Activated CD8-positive, alpha-beta T cell treated with anti-CD3 and anti-CD28 coated beads for 36 hours (primary cell): ENCODE data around the gene PRX. TPM values are rescaled to one million over a fixed set of nuclear protein-coding genes. Genes with fewer than 3 reads are reported as not detected.
A peak's percentile ranks its signal among the peaks of the same experiment; 100 is the strongest.

Source experiments
- ATAC-seq: fragments of 200-7000 bp; cut with Tn5 transposase; one replicate; pipeline ENCODE4 v1.10.0; 2021; ENCODE audit warnings: mild to moderate bottlenecking, moderate library complexity
- CTCF ChIA-PET: fragments of 350-600 bp; sonication (Branson Sonifier 250); formaldehyde crosslinking; loops from one replicate; lab custom pipeline; 2021; ENCODE audit warnings: antibody characterized with exemption; lab: Charles Lee
- POLR2A ChIA-PET: fragments of 350-600 bp; sonication (Branson Sonifier 250); formaldehyde crosslinking; loops from one replicate; lab custom pipeline; 2021; ENCODE audit warnings: antibody characterized with exemption; lab: Charles Lee
- DNase-seq: peaks from one replicate; pipeline ENCODE4 v3.0.0-alpha.2; 2020
- H3K27ac Mint-ChIP-seq: one replicate; pipeline ENCODE4 v1.8.0; 2021; ENCODE audit warnings: mild to moderate bottlenecking, mixed read lengths
- H3K27me3 Mint-ChIP-seq: one replicate; pipeline ENCODE4 v1.8.0; 2021; ENCODE audit warnings: mixed read lengths
- H3K36me3 Mint-ChIP-seq: one replicate; pipeline ENCODE4 v1.8.0; 2021; ENCODE audit warnings: low read depth, mixed read lengths
- H3K4me1 Mint-ChIP-seq: one replicate; pipeline ENCODE4 v1.8.0; 2021; ENCODE audit warnings: low read depth, mixed read lengths
- H3K4me3 Mint-ChIP-seq: one replicate; pipeline ENCODE4 v1.8.0; 2021; ENCODE audit warnings: mild to moderate bottlenecking, moderate library complexity, mixed read lengths
- H3K9me3 Mint-ChIP-seq: one replicate; pipeline ENCODE4 v1.8.0; 2021; ENCODE audit warnings: mixed read lengths
- intact Hi-C: fragments of 100-400 bp; cut with micrococcal nuclease; formaldehyde crosslinking; loops from one replicate; pipeline ENCODE4 v1.10.0; 2022
- microRNA-seq: library from miRNA; unstranded; fragments of <30 nt; microRNA quantifications from one replicate; pipeline ENCODE4 v1.2.0, GENCODE V29; 2022; ENCODE audit warnings: borderline microRNAs expressed, borderline replicate concordance
- total RNA-seq, 2 experiments: library from RNA; stranded (reverse); gene quantifications; one replicate each; pipeline ENCODE4 v1.2.3, GENCODE V29; 2021
- TF ChIP-seq, protein P1 (sequence below): fragments of 200-600 bp; IDR thresholded peaks from one replicate; pipeline ENCODE4 v1.8.0; 2022; ENCODE audit warnings: antibody characterized with exemption, mild to moderate bottlenecking

PRX gene
- total RNA-seq, 2 experiments from 2014 or later, result 1.2 TPM

DNA sequence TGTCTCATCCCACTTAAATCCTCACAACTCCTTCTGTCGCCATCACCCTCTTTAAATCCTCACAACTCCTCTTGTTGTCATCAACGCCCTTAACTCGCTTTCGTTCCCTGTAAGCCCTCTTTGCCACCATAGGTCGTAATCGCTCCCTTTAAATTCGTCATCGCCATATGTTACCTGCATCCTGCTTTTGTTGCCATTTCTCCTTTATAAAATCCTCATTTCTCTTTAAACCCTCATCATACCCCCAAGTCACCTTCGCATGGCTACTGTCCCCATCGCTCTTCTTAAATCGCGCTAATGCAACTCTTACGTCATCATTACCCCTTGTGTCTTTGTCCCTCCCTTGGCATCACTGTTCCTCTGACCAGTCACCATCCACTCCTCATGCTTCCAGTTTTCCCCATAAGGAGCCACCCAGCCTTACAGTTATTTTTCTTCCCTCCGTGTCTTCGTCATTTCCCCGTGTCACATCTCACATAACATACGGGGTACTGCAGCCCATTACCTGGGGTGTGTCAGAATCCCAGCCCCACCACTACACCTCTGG, 64.1 kb downstream of the PRX start:
- intact Hi-C loops, result no loop called here
- H3K4me1 Mint-ChIP-seq, result peaks cover 29% of the 10 kb centered on the region

DNA sequence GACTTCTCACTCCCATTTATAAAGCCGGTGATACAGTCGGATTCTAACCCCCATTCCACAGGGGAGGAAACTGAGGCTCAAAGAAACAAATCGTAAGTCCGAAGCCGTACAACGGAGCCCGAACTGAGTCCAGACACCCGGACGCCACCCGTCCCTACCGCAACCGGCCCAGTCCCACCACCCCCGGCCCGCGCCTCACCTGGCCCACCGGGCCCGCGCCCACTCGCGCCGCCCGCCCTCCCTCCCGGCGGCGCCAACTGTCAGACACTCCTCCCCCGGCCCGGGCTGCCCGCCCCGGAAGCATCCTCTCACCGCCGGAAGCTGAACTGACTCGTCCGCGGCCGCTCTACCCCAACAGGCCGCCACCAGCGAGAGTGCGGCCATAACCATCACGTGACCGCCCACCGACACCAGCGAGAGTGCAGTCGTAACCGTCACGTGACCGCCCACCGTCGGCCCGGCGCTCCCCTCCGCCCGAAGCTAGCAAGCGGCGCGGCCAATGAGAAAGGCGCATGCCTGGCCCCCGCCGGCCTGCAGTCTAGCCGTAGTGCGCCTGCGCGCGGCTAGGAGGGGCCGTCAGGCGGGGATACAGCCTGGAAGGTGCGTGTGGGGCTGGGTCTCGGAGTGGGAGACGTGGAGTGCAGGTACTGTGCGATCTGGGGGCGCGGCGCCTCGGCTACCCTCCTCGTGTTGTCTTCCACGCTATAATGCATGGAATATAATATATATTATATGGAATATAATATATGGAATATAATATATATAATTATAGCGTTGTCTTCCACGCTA, 64.9 kb downstream of the PRX start, which contains the start of the genes C19orf47 and PLD3:
Gene C19orf47, minus strand, starts transcription at position 273 of the 789 bp plus-strand sequence. CDS start 6,540 bp downstream, outside the sequence.
Gene PLD3, plus strand, starts transcription at position 571 of the 789 bp plus-strand sequence. CDS start 17,789 bp downstream, outside the sequence.
- Mint-ChIP-seq H3K9me3 (no peaks in the 10 kb centered on the region), H3K27ac (peak within 1 kb of the TSS; percentile 90), H3K36me3 (peaks cover 2% of the 10 kb centered on the region), H3K27me3 (no peaks in the 10 kb centered on the region), H3K4me1 (peaks cover 29% of the 10 kb centered on the region), H3K4me3 (peak within 1 kb of the TSS; percentile 84)
- TF ChIP-seq, protein P1, sequence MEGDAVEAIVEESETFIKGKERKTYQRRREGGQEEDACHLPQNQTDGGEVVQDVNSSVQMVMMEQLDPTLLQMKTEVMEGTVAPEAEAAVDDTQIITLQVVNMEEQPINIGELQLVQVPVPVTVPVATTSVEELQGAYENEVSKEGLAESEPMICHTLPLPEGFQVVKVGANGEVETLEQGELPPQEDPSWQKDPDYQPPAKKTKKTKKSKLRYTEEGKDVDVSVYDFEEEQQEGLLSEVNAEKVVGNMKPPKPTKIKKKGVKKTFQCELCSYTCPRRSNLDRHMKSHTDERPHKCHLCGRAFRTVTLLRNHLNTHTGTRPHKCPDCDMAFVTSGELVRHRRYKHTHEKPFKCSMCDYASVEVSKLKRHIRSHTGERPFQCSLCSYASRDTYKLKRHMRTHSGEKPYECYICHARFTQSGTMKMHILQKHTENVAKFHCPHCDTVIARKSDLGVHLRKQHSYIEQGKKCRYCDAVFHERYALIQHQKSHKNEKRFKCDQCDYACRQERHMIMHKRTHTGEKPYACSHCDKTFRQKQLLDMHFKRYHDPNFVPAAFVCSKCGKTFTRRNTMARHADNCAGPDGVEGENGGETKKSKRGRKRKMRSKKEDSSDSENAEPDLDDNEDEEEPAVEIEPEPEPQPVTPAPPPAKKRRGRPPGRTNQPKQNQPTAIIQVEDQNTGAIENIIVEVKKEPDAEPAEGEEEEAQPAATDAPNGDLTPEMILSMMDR, result no peak
- CTCF ChIA-PET, result interaction anchor here (0.9 to 1.1 kb wide), 2 partner anchors 116 to 222 kb away, joined by 3 to 7 read pairs; no protein-coding TSS in a partner anchor
- POLR2A ChIA-PET, result interaction anchor here (0.5 to 1.4 kb wide), 4 partner anchors 63 to 485 kb away, joined by 3 to 4 read pairs (median 3); partner anchors contain the start of genes AKT2 and BLVRB
- ATAC-seq (peak; percentile 96), DNase-seq (peak; percentile 99)
- intact Hi-C loops, result no loop called here

More for the DNA sequence above, 64.1 kb downstream of the PRX start:
- no peak for ATAC-seq
- Mint-ChIP-seq H3K27ac (peak overlapping the region; percentile 84), H3K36me3 (peaks cover 2% of the 10 kb centered on the region), H3K4me3 (peak overlapping the region; percentile 84), H3K27me3 (no peaks in the 10 kb centered on the region), H3K9me3 (no peaks in the 10 kb centered on the region)
- TF ChIP-seq, protein P1, result no peak
- peak; percentile 19 for DNase-seq
- POLR2A ChIA-PET, result no interaction called here
- CTCF ChIA-PET, result no interaction called here

DNA sequence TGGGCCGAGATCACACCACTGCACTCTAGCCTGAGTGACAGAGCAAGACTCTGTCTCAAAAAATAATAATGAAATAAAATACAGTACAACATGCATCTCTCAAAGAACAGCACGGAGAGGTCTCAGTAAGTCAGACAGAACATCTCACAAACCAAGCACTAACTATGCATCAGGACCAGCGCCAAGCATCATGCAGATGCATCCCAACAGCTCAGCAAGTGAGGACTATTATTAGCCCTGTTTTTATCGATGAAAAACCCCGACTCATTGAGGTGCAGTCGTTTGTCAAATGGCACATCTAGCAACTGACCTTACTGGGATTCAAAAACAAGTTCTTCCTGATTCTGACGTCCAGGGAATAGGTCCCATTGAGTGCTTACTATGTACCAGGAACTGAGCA, 68.8 kb downstream of the PRX start:
- TF ChIP-seq, protein P1, result no peak
- no peak for DNase-seq
- POLR2A ChIA-PET, result no interaction called here
- Mint-ChIP-seq H3K27ac (no peak overlapping the region), H3K27me3 (no peaks in the 10 kb centered on the region), H3K4me3 (no peak overlapping the region), H3K9me3 (no peaks in the 10 kb centered on the region), H3K4me1 (peaks cover 26% of the 10 kb centered on the region), H3K36me3 (peaks cover 3% of the 10 kb centered on the region)
- CTCF ChIA-PET, result no interaction called here
- no peak for ATAC-seq
- intact Hi-C loops, result no loop called here

Small RNA genes within 50 kb of the gene (microRNA-seq; reads per million reads assigned to microRNA genes)
- gene MIR6796, result not detected

Other genes starting within 250 kb of the PRX start
- gene MAP3K10, start 222.0 kb downstream of the PRX start, total RNA-seq, result 10 to 100 TPM; 11.3 to 12.6 TPM
- not detected for gene TTC9B, start 195.0 kb downstream of the PRX start, total RNA-seq
- gene CCNP, start 186.7 kb downstream of the PRX start, total RNA-seq, result not detected
- gene AKT2, start 128.0 kb downstream of the PRX start, total RNA-seq, result 100 to 1,000 TPM; 139 to 144 TPM
- gene C19orf47, start 65.0 kb downstream of the PRX start, total RNA-seq, result 10 to 100 TPM; 17.5 to 18.0 TPM
- gene PLD3, start 64.7 kb downstream of the PRX start, total RNA-seq, result 10 to 100 TPM; 54.4 to 56.7 TPM
- gene HIPK4, start 23.2 kb downstream of the PRX start, total RNA-seq, result not detected
- gene SERTAD1, start 12.6 kb upstream of the PRX start, total RNA-seq, result 10 to 100 TPM; 15.5 to 17.2 TPM
- 10 to 100 TPM in 1 of 2 experiments, 1 to 10 TPM in 1; 8.8 to 11.2 TPM for gene SERTAD3, start 31.0 kb upstream of the PRX start, total RNA-seq
- 10 to 100 TPM; 21.2 to 21.7 TPM for gene BLVRB, start 52.4 kb upstream of the PRX start, total RNA-seq
- gene SPTBN4, start 53.6 kb upstream of the PRX start, total RNA-seq, result 1 to 10 TPM; 1.3 to 2.3 TPM
- 10 to 100 TPM; 82.8 to 89.3 TPM for gene SHKBP1, start 163.5 kb upstream of the PRX start, total RNA-seq
- gene LTBP4, start 188.0 kb upstream of the PRX start, total RNA-seq, result 100 to 1,000 TPM; 117 to 121 TPM